ENCODE measurements around the gene ZXDB. TPM values are rescaled to one million over a fixed set of nuclear protein-coding genes. Genes with fewer than 3 reads are reported as not detected.
"Not testable (repeated sequence)": the region's sequence is repeated elsewhere in the genome, so short reads cannot be mapped to it uniquely, and the experiment has no call there.

ZXDB gene
- total and polyA plus RNA-seq, 11 donors = 1.4 to 11.3 (median 7.1) TPM

- intact Hi-C loops (cut with DNase I) = loop anchor here in 2 of 10 donors (10.0 kb wide), 1 partner anchor 322 kb away; the partner anchor contains the start of gene ZXDA (in 2 of the 2)
- H3K36me3 ChIP-seq, H3K27me3 ChIP-seq, H3K9me3 ChIP-seq: not testable (repeated sequence)
- Histone ChIP-seq H3K4me3 (peak overlapping the region; percentile 32 to 78 (median 59)), H3K4me1 (peaks cover 0 to 39% (median 19%) of the 10 kb centered on the region in 12 donors), H3K27ac (peak overlapping the region; percentile 82 to 95 (median 90))
- ATAC-seq (peak; percentile 72 to 92 (median 82)), DNase-seq (peak in 4 of 5 donors; percentile 18 to 66 (median 37))
- TF ChIP-seq POLR2A (IDR thresholded peaks at IDR 0.05) = peak in 1 of 2 donors; percentile 22
- 0 to 13% (median 1%) methylated on average over 13 to 79 of the region's 84 CpGs; no CpG with 5 or more reads in 1 of the 4 donors for WGBS, 4 donors
Measured at GRCh38 chrX:57592160-57592893, 516 bp downstream of the ZXDB start.

- ATAC-seq (peak in 3 of 4 donors; percentile 48 to 55 (median 52)), DNase-seq (peak in 4 of 5 donors; percentile 7 to 44 (median 22))
- Histone ChIP-seq H3K27ac (peak overlapping the region; percentile 82 to 95 (median 90)), H3K4me3 (peak overlapping the region; percentile 32 to 78 (median 59)), H3K4me1 (peaks cover 0 to 45% (median 19%) of the 10 kb centered on the region in 12 donors)
- 21 to 36% (median 21%) methylated on average over 10 to 15 of the region's 15 CpGs; no CpG with 5 or more reads in 1 of the 4 donors for WGBS, 4 donors
- not testable (repeated sequence) for H3K9me3 ChIP-seq, H3K27me3 ChIP-seq, H3K36me3 ChIP-seq
- TF ChIP-seq, protein P1, sequence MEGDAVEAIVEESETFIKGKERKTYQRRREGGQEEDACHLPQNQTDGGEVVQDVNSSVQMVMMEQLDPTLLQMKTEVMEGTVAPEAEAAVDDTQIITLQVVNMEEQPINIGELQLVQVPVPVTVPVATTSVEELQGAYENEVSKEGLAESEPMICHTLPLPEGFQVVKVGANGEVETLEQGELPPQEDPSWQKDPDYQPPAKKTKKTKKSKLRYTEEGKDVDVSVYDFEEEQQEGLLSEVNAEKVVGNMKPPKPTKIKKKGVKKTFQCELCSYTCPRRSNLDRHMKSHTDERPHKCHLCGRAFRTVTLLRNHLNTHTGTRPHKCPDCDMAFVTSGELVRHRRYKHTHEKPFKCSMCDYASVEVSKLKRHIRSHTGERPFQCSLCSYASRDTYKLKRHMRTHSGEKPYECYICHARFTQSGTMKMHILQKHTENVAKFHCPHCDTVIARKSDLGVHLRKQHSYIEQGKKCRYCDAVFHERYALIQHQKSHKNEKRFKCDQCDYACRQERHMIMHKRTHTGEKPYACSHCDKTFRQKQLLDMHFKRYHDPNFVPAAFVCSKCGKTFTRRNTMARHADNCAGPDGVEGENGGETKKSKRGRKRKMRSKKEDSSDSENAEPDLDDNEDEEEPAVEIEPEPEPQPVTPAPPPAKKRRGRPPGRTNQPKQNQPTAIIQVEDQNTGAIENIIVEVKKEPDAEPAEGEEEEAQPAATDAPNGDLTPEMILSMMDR (IDR thresholded peaks at IDR 0.05) = peak in 1 of 12 donors; percentile 8
- intact Hi-C loops (cut with DNase I) = loop anchor here in 2 of 10 donors (10.0 kb wide), 1 partner anchor 322 kb away; the partner anchor contains the start of gene ZXDA (in 2 of the 2)
Measured at GRCh38 chrX:57592894-57593215, 1.0 kb downstream of the ZXDB start.

DNA sequence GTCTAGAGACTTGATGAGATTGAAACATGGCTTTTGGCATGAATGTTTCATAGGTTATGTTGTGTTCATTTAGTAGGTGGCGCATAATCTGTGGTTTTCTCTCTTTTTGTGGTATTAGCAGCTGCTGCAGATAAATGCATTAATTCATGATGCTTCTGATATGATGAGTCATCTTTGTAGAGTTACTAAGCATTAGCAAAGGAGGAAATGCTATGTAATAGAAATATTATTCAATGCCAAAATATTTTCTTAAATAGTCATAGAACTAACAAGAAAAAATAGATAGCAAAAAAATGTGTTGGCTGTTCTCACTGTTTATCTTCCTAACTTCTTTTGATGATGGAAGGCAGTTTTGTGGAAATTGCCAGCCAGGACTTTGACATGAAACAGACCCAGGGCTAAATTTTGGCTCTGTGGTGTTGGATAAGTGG, 3.6 kb downstream of the ZXDB start:
- peak overlapping the region in 9 of 12 donors; percentile 2 to 44 (median 26) for H3K27ac ChIP-seq
- peaks cover 0 to 46% (median 19%) of the 10 kb centered on the region in 12 donors for H3K4me1 ChIP-seq
- TF ChIP-seq POLR2A (IDR thresholded peaks at IDR 0.05) = no peak
- TF ChIP-seq, protein P1 (IDR thresholded peaks at IDR 0.05) = no peak
- peak overlapping the region in 8 of 12 donors; percentile 9 to 38 (median 24) for H3K4me3 ChIP-seq
- intact Hi-C loops (cut with DNase I) = loop anchor here in 2 of 10 donors (10.0 kb wide), 1 partner anchor 319 kb away; the partner anchor contains the start of gene ZXDA (in 2 of the 2)
- ATAC-seq (peak in 2 of 4 donors; percentile 4 to 20), DNase-seq (peak in 1 of 5 donors; percentile 18)
- WGBS, 4 donors = 56 to 74% (median 71%) methylated on average over 1 of the region's 1 CpG
- peaks cover 0 to 3% (median 0%) of the 10 kb centered on the region in 9 donors for H3K36me3 ChIP-seq
- no peaks in the 10 kb centered on the region for H3K9me3 ChIP-seq
- H3K27me3 ChIP-seq = no peaks in the 10 kb centered on the region

GRCh38 chrX:57596109-57596508, 4.3 kb downstream of the ZXDB start:
- DNase-seq (no peak), ATAC-seq (no peak)
- TF ChIP-seq POLR2A (IDR thresholded peaks at IDR 0.05) = no peak
- TF ChIP-seq, protein P1 (IDR thresholded peaks at IDR 0.05) = no peak
- no peaks in the 10 kb centered on the region for H3K27me3 ChIP-seq
- 52 to 63% (median 59%) methylated on average over 3 of the region's 3 CpGs for WGBS, 4 donors
- H3K36me3 ChIP-seq = peaks cover 0 to 3% (median 0%) of the 10 kb centered on the region in 9 donors
- peak overlapping the region in 9 of 12 donors; percentile 8 to 44 (median 30) for H3K27ac ChIP-seq
- H3K4me1 ChIP-seq = peaks cover 0 to 39% (median 17%) of the 10 kb centered on the region in 12 donors
- intact Hi-C loops (cut with DNase I) = loop anchor here in 2 of 10 donors (10.0 kb wide), 1 partner anchor 319 kb away; the partner anchor contains the start of gene ZXDA (in 2 of the 2)
- no peaks in the 10 kb centered on the region for H3K9me3 ChIP-seq
- H3K4me3 ChIP-seq = peak overlapping the region in 8 of 12 donors; percentile 6 to 38 (median 24)

Measured in heart left ventricle (tissue), 16 donors.